Endothelial cell of umbilical vein (primary cell): ENCODE measurements around the gene PKDCC. TPM values are rescaled to one million over a fixed set of nuclear protein-coding genes. Genes with fewer than 3 reads are reported as not detected.

Experiments
- BruUV-seq: library from RNA; stranded (reverse); fragments of 400-500 nt; replicated peaks from 2 replicates; lab custom pipeline; 2021; lab: Mats Ljungman, UMichigan
- CTCF ChIA-PET: fragments of 300-600, 350-600 bp; sonication (Branson Sonifier 250); formaldehyde crosslinking; loops from one replicate; lab custom pipeline; 2021; ENCODE audit warnings: antibody characterized with exemption, inconsistent platforms; lab: Charles Lee
- POLR2A ChIA-PET: fragments of 300-600, 350-600 bp; sonication (Branson Sonifier 250); formaldehyde crosslinking; loops from one replicate; lab custom pipeline; 2021; ENCODE audit warnings: antibody characterized with exemption, inconsistent platforms; lab: Charles Lee
- DNase-seq: peaks from one replicate; pipeline ENCODE4 v3.0.0-alpha.2; 2011; ENCODE audit warnings: low read depth, low spot score
- FAIRE-seq: peaks from 2 replicates; lab custom pipeline; 2011; peaks lifted over from hg19 to GRCh38; lab: Jason Lieb, UNC
- H2AFZ ChIP-seq: 2 replicates; pipeline ENCODE4 v1.6.0; 2012; ENCODE audit warnings: low read depth, low read length, control low read depth, inconsistent platforms
- H3K27ac ChIP-seq: 2 replicates; pipeline ENCODE4 v1.5.1; 2011; ENCODE audit warnings: low read depth, mild to moderate bottlenecking, control low read depth, low read length, moderate library complexity; ENCODE audit not compliant: insufficient read depth
- H3K27me3 ChIP-seq, 2 experiments: 2 replicates each; pipeline versions ENCODE4 v1.6.0 to v1.6.1; 2011; ENCODE audit warnings: low read length in 2 of 2, mixed read lengths in 1 of 2; ENCODE audit not compliant: control insufficient read depth in 2 of 2, insufficient read depth in 2 of 2
- H3K36me3 ChIP-seq, 2 experiments: 2 replicates in 1 of 2; 3 replicates in 1 of 2; pipeline ENCODE4 v1.5.1; 2011; ENCODE audit warnings: low read length in 2 of 2, mild to moderate bottlenecking in 1 of 2, moderate library complexity in 1 of 2; ENCODE audit not compliant: control insufficient read depth in 2 of 2, insufficient read depth in 2 of 2; ENCODE audit errors: extremely low read depth in 1 of 2
- H3K4me1 ChIP-seq: 3 replicates; pipeline ENCODE4 v1.5.1; 2011; ENCODE audit warnings: mild to moderate bottlenecking, low read length; ENCODE audit not compliant: control insufficient read depth, insufficient read depth; ENCODE audit errors: extremely low read depth
- H3K4me2 ChIP-seq: 2 replicates; pipeline ENCODE4 v1.6.1; 2011; ENCODE audit warnings: low read length, control low read depth, mixed read lengths; ENCODE audit not compliant: insufficient read depth
- H3K4me3 ChIP-seq, 3 experiments: fragments of 200-600 bp in 1 of 3; sonication (generic), shearing (Covaris generic) in 1 of 3; replicated peaks in 1 of 3; 2 replicates each; pipeline ENCODE4 v1.5.1; 2011 to 2016; ENCODE audit warnings: control low read depth in 3 of 3, low read length in 3 of 3, mild to moderate bottlenecking in 2 of 3, inconsistent platforms in 1 of 3, low read depth in 1 of 3, moderate library complexity in 1 of 3; ENCODE audit not compliant: insufficient read depth in 1 of 3
- H3K79me2 ChIP-seq: 2 replicates; pipeline ENCODE4 v1.6.0; 2012; ENCODE audit warnings: low read length, inconsistent platforms; ENCODE audit not compliant: control insufficient read depth, insufficient read depth
- H3K9ac ChIP-seq: replicated peaks from 2 replicates; pipeline ENCODE3; 2011; ENCODE audit warnings: low read length, control low read depth; ENCODE audit not compliant: insufficient read depth; ENCODE audit errors: extremely low read depth
- H3K9me1 ChIP-seq: replicated peaks from 3 replicates; pipeline ENCODE4 v1.6.0; 2011; ENCODE audit warnings: mild to moderate bottlenecking, low read length; ENCODE audit not compliant: control insufficient read depth, insufficient read depth; ENCODE audit errors: extremely low read depth
- H3K9me3 ChIP-seq: replicated peaks from 2 replicates; pipeline ENCODE4 v1.5.1; 2012; ENCODE audit warnings: low read length, inconsistent platforms; ENCODE audit not compliant: control insufficient read depth, insufficient read depth
- H4K20me1 ChIP-seq: replicated peaks from 2 replicates; pipeline ENCODE3; 2011; ENCODE audit warnings: mild to moderate bottlenecking, low read length; ENCODE audit not compliant: control insufficient read depth, insufficient read depth; ENCODE audit errors: extremely low read depth
- EZH2 ChIP-seq: IDR thresholded peaks from 2 replicates; pipeline ENCODE4 v1.6.1; 2012; ENCODE audit warnings: borderline replicate concordance, low read depth, mild to moderate bottlenecking, moderate library complexity, low read length, inconsistent platforms; ENCODE audit not compliant: severe bottlenecking
- FOS ChIP-seq: IDR thresholded peaks from 2 replicates; pipeline ENCODE4 v1.6.1; 2011; ENCODE audit warnings: mild to moderate bottlenecking, low read length, moderate library complexity, borderline replicate concordance; ENCODE audit not compliant: insufficient read depth
- GATA2 ChIP-seq: IDR thresholded peaks from 2 replicates; pipeline ENCODE4 v1.7.0; 2011; ENCODE audit warnings: low read depth, mild to moderate bottlenecking, moderate library complexity, mixed read lengths, low read length; ENCODE audit not compliant: insufficient read length, insufficient read depth
- JUN ChIP-seq: IDR thresholded peaks from 2 replicates; pipeline ENCODE4 v1.6.1; 2011; ENCODE audit warnings: borderline replicate concordance, low read depth; ENCODE audit not compliant: insufficient read length, insufficient read depth
- MYC ChIP-seq: IDR thresholded peaks from one replicate; pipeline ENCODE4 v1.6.1; 2011; ENCODE audit warnings: mild to moderate bottlenecking, low read depth, low read length
- POLR2A ChIP-seq: IDR thresholded peaks from 2 replicates; pipeline ENCODE4 v1.6.1; 2012; ENCODE audit warnings: low read depth, mild to moderate bottlenecking, control low read depth, low read length
- POLR2AphosphoS5 ChIP-seq: IDR thresholded peaks from 2 replicates; pipeline ENCODE4 v1.6.1; 2012; ENCODE audit warnings: low read depth, mild to moderate bottlenecking, control low read depth, low read length, moderate library complexity; ENCODE audit not compliant: insufficient read depth
- dilution Hi-C: fragments of 300-500 bp; cut with MboI; formaldehyde crosslinking; loops from one replicate; pipeline ENCODE4 v1.15.0; 2019; ENCODE audit warnings: low sequenced_read_pairs; ENCODE audit not compliant: extremely low pct_ligation_motif_present
- intact Hi-C: fragments of 100-400 bp; cut with micrococcal nuclease; formaldehyde crosslinking; loops from one replicate; pipeline ENCODE4 v1.10.0; 2022
- polyA plus RNA-seq, 4 experiments: library from polyadenylated mRNA; depleted of rRNA in 3 of 4; stranded (reverse) in 3 of 4; unstranded in 1 of 4; fragments of >200 nt; gene quantifications; 2 replicates each; pipeline versions ENCODE4 v1.2.1 to v1.2.3, GENCODE V29; 2011 to 2012; ENCODE audit warnings: missing spikeins in 1 of 4
- total RNA-seq: library from RNA; stranded (reverse); gene quantifications from 2 replicates; pipeline ENCODE4 v1.2.3, GENCODE V29; 2021
- TF ChIP-seq, protein P1 (sequence below), 2 donors: IDR thresholded peaks; 1 replicate in 1 of 2; 2 replicates in 1 of 2; pipeline ENCODE4 v1.5.1; 2011; ENCODE audit warnings: low read length in 2 of 2, mild to moderate bottlenecking in 2 of 2, moderate library complexity in 2 of 2, control low read depth in 1 of 2, inconsistent platforms in 1 of 2, low read depth in 1 of 2; ENCODE audit not compliant: insufficient read depth in 1 of 2; ENCODE audit errors: extremely low read depth in 1 of 2
- TF ChIP-seq, protein P2 (sequence below): IDR thresholded peaks from 2 replicates; pipeline ENCODE4 v1.6.1; 2011; ENCODE audit not compliant: insufficient read depth, insufficient read length

Gene PKDCC
- total and polyA plus RNA-seq, 2 donors (not counting 3 experiments of a cell fraction or from before 2014, with no cell fraction given): 3.0 to 5.9 TPM

DNA sequence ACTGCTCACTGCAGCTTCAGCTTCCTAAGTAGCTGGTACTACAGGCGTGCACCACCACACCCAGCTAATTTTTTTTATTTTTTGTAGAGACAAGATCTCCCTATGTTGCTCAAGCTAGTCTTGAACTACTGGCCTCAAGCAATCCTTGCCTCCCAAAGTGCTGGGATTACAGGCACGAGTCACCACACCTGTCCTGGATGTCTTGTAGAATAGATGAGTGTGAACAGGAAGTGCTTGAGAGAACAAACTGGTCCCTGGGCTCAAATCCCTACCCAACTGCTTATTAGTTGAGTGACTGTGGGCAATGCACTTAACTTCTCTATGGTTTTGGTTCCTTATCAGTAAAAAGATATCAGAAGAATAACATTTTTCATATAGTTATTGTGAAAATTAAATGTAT lies 34.2 kb downstream of the PKDCC start:
- FAIRE-seq: no peak
- no peak for TF ChIP-seq POLR2AphosphoS5
- no peak for TF ChIP-seq GATA2
- TF ChIP-seq, protein P1, sequence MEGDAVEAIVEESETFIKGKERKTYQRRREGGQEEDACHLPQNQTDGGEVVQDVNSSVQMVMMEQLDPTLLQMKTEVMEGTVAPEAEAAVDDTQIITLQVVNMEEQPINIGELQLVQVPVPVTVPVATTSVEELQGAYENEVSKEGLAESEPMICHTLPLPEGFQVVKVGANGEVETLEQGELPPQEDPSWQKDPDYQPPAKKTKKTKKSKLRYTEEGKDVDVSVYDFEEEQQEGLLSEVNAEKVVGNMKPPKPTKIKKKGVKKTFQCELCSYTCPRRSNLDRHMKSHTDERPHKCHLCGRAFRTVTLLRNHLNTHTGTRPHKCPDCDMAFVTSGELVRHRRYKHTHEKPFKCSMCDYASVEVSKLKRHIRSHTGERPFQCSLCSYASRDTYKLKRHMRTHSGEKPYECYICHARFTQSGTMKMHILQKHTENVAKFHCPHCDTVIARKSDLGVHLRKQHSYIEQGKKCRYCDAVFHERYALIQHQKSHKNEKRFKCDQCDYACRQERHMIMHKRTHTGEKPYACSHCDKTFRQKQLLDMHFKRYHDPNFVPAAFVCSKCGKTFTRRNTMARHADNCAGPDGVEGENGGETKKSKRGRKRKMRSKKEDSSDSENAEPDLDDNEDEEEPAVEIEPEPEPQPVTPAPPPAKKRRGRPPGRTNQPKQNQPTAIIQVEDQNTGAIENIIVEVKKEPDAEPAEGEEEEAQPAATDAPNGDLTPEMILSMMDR (IDR thresholded peaks at IDR 0.05; ENCODE audit: extremely low read depth in 1 of 2, insufficient read depth in 1 of 2, low read depth in 1 of 2, low read length in 2 of 2): no peak
- TF ChIP-seq JUN: no peak
- no peak for TF ChIP-seq EZH2
- TF ChIP-seq, protein P2, sequence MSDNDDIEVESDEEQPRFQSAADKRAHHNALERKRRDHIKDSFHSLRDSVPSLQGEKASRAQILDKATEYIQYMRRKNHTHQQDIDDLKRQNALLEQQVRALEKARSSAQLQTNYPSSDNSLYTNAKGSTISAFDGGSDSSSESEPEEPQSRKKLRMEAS: no peak
- no peak for TF ChIP-seq MYC
- TF ChIP-seq FOS: no peak
- TF ChIP-seq POLR2A: no peak
- H3K4me1 ChIP-seq: no peaks in the 10 kb centered on the region
- H3K4me3 ChIP-seq: no peak overlapping the region
- ChIA-PET CTCF (interaction anchor here (0.7 to 13.8 kb wide), 4 partner anchors 9 to 229 kb away, joined by 3 to 625 read pairs (median 188); no protein-coding TSS in a partner anchor), POLR2A (no interaction called here)
- peaks cover 4 to 8% of the 10 kb centered on the region in 2 experiments for H3K27me3 ChIP-seq
- H3K36me3 ChIP-seq: no peaks in the 10 kb centered on the region
- dilution Hi-C loops: loop anchor here (25.0 kb wide), 1 partner anchor 220 kb away; no protein-coding TSS in a partner anchor
- H3K9me3 ChIP-seq: no peaks in the 10 kb centered on the region
- no TSS peak for BruUV-seq
- intact Hi-C loops: no loop called here
- no peaks in the 10 kb centered on the region for H4K20me1 ChIP-seq
- H3K9me1 ChIP-seq: no peaks in the 10 kb centered on the region
- no peak overlapping the region for H3K27ac ChIP-seq
- no peak for DNase-seq
- no peak overlapping the region for H2AFZ ChIP-seq
- H3K9ac ChIP-seq: no peak overlapping the region
- no peak overlapping the region for H3K4me2 ChIP-seq
- H3K79me2 ChIP-seq: no peaks in the 10 kb centered on the region
